GM18870 (cell line): ENCODE results near the gene CLIC6.
"Not testable (repeated sequence)": the region's sequence is repeated elsewhere in the genome, so short reads cannot be mapped to it uniquely, and the experiment has no call there.

ENCODE experiments used
- ATAC-seq: cut with Tn5 transposase; IDR thresholded peaks from one replicate; pipeline ENCODE4 v1.9.1; 2021; ENCODE audit warnings: moderate library complexity; ENCODE audit not compliant: unreplicated experiment

CLIC6 gene

GRCh38 chr21:34691390-34692032 lies 22.7 kb downstream of the CLIC6 start:
- ATAC-seq = no peak

- ATAC-seq = no peak
Measured at GRCh38 chr21:34692458-34693020, 23.7 kb downstream of the CLIC6 start.

- no peak for ATAC-seq
Measured at GRCh38 chr21:34693192-34693810, 24.5 kb downstream of the CLIC6 start.

- ATAC-seq = peak; percentile 73
Measured at GRCh38 chr21:34695434-34695833, 26.6 kb downstream of the CLIC6 start.

GRCh38 chr21:34696121-34696520 lies 27.3 kb downstream of the CLIC6 start:
- ATAC-seq = no peak

- no peak for ATAC-seq
Measured at GRCh38 chr21:34697826-34698225, 29.0 kb downstream of the CLIC6 start.

GRCh38 chr21:34698270-34699015 lies 29.6 kb downstream of the CLIC6 start:
- no peak for ATAC-seq

- ATAC-seq = no peak
Measured at GRCh38 chr21:34700605-34701004, 31.8 kb downstream of the CLIC6 start.

GRCh38 chr21:34701726-34702125 lies 32.9 kb downstream of the CLIC6 start:
- ATAC-seq = no peak

- no peak for ATAC-seq
Measured at GRCh38 chr21:34702341-34703170, 33.8 kb downstream of the CLIC6 start.

GRCh38 chr21:34703571-34703970 lies 34.8 kb downstream of the CLIC6 start:
- no peak for ATAC-seq

- no peak for ATAC-seq
Measured at GRCh38 chr21:34704119-34704518, 35.3 kb downstream of the CLIC6 start.

GRCh38 chr21:34705011-34705410 lies 36.2 kb downstream of the CLIC6 start:
- no peak for ATAC-seq

GRCh38 chr21:34706337-34706736 lies 37.5 kb downstream of the CLIC6 start:
- ATAC-seq = no peak

- no peak for ATAC-seq
Measured at GRCh38 chr21:34707876-34708325, 39.1 kb downstream of the CLIC6 start.

GRCh38 chr21:34713621-34714020 lies 44.8 kb downstream of the CLIC6 start:
- ATAC-seq = no peak

- no peak for ATAC-seq
Measured at GRCh38 chr21:34715518-34715917, 46.7 kb downstream of the CLIC6 start.

GRCh38 chr21:34715985-34716596 lies 47.3 kb downstream of the CLIC6 start:
- no peak for ATAC-seq

- not testable (repeated sequence) for ATAC-seq
Measured at GRCh38 chr21:34718529-34718928, 49.7 kb downstream of the CLIC6 start.

GRCh38 chr21:34722684-34723300 lies 54.0 kb downstream of the CLIC6 start:
- ATAC-seq = no peak
